Muscle of leg (tissue), 11 donors: Measurements from ENCODE around the gene RFFL. TPM values are rescaled to one million over a fixed set of nuclear protein-coding genes. Genes with fewer than 3 reads are reported as not detected.
A peak's percentile ranks its signal among the peaks of the same experiment; 100 is the strongest.
"Not testable (repeated sequence)": the region's sequence is repeated elsewhere in the genome, so short reads cannot be mapped to it uniquely, and the experiment has no call there.

ENCODE experiments used
- DNase-seq: peaks from one replicate; pipeline ENCODE4 v3.0.0; 2013
- H3K27ac ChIP-seq: one replicate; pipeline ENCODE4 v1.5.1; 2013; ENCODE audit warnings: mild to moderate bottlenecking, low read length, control low read depth
- H3K27me3 ChIP-seq: one replicate; pipeline ENCODE4 v1.6.1; 2013; ENCODE audit warnings: low read length; ENCODE audit not compliant: control insufficient read depth, insufficient read depth
- H3K36me3 ChIP-seq: one replicate; pipeline ENCODE4 v1.6.1; 2013; ENCODE audit warnings: low read length; ENCODE audit not compliant: control insufficient read depth, insufficient read depth
- H3K4me1 ChIP-seq: one replicate; pipeline ENCODE4 v1.6.1; 2013; ENCODE audit warnings: low read length; ENCODE audit not compliant: control insufficient read depth, insufficient read depth
- H3K4me3 ChIP-seq: one replicate; pipeline ENCODE4 v1.5.1; 2013; ENCODE audit warnings: low read length, control low read depth
- H3K9me3 ChIP-seq: replicated peaks from 2 replicates; pipeline ENCODE4 v1.6.1; 2013; ENCODE audit warnings: low read depth, low read length; ENCODE audit not compliant: control insufficient read depth
- WGBS: methylation state at CpG from one replicate; pipeline ENCODE4 v1.1.5; 2013; ENCODE audit warnings: missing lambda C conversion rate; ENCODE audit not compliant: insufficient coverage; 5-methylcytosine and 5-hydroxymethylcytosine counted together
- polyA plus RNA-seq, 8 donors: library from polyadenylated mRNA; unstranded; fragments of 120-200 nt; gene quantifications; one replicate each; pipeline versions ENCODE4 v1.2.1 to v1.2.3, GENCODE V29; 2013; ENCODE audit warnings: inconsistent platforms in 1 of 8, low replicate concordance in 1 of 8; ENCODE audit not compliant: insufficient read length in 8 of 8, insufficient read depth in 1 of 8
- total RNA-seq: library from RNA; stranded (reverse); fragments of 120-200 nt; gene quantifications from one replicate; pipeline ENCODE4 v1.2.4, GENCODE V29; 2013

Gene RFFL
- total and polyA plus RNA-seq, 9 donors: 5.9 to 11.2 (median 8.6) TPM

- Histone ChIP-seq H3K4me1 (peaks cover 4% of the 10 kb centered on the region), H3K27ac (no peak overlapping the region), H3K9me3 (no peaks in the 10 kb centered on the region), H3K4me3 (no peak overlapping the region), H3K27me3 (no peaks in the 10 kb centered on the region), H3K36me3 (peaks cover 36% of the 10 kb centered on the region)
- DNase-seq: no peak
- WGBS: 100% methylated on average over 4 of the region's 4 CpGs
Observed at GRCh38 chr17:35016369-35016768, 47.1 kb downstream of the RFFL start.

GRCh38 chr17:35011671-35012216 lies 51.8 kb downstream of the RFFL start:
- Histone ChIP-seq H3K4me1 (peaks cover 4% of the 10 kb centered on the region), H3K9me3 (no peaks in the 10 kb centered on the region), H3K36me3 (peaks cover 47% of the 10 kb centered on the region), H3K27me3 (no peaks in the 10 kb centered on the region), H3K27ac (no peak overlapping the region), H3K4me3 (no peak overlapping the region)
- WGBS: 36% methylated on average over 5 of the region's 5 CpGs
- DNase-seq: peak; percentile 37

GRCh38 chr17:35010093-35010492 lies 53.4 kb downstream of the RFFL start:
- Histone ChIP-seq H3K36me3 (peaks cover 45% of the 10 kb centered on the region), H3K9me3 (no peaks in the 10 kb centered on the region), H3K4me1 (peaks cover 4% of the 10 kb centered on the region), H3K27ac (no peak overlapping the region), H3K27me3 (no peaks in the 10 kb centered on the region), H3K4me3 (no peak overlapping the region)
- DNase-seq: peak; percentile 29
- WGBS: no CpG with 5 or more reads among the region's 3 CpGs

- Histone ChIP-seq H3K4me1 (peaks cover 4% of the 10 kb centered on the region), H3K27ac (no peak overlapping the region), H3K9me3 (no peaks in the 10 kb centered on the region), H3K4me3 (no peak overlapping the region), H3K36me3 (peaks cover 59% of the 10 kb centered on the region), H3K27me3 (no peaks in the 10 kb centered on the region)
- no peak for DNase-seq
- WGBS: 60% methylated on average over 1 of the region's 1 CpG
Observed at GRCh38 chr17:35006961-35007360, 56.5 kb downstream of the RFFL start.

- DNase-seq: no peak
- Histone ChIP-seq H3K27me3 (no peaks in the 10 kb centered on the region), H3K9me3 (no peaks in the 10 kb centered on the region), H3K4me1 (no peaks in the 10 kb centered on the region), H3K4me3 (no peak overlapping the region), H3K36me3 (peaks cover 59% of the 10 kb centered on the region), H3K27ac (no peak overlapping the region)
- WGBS: 88% methylated on average over 2 of the region's 4 CpGs
Observed at GRCh38 chr17:35006345-35006744, 57.2 kb downstream of the RFFL start.

- H3K27me3 ChIP-seq: no peaks in the 10 kb centered on the region
- 67% methylated on average over 1 of the region's 4 CpGs for WGBS
- DNase-seq: no peak
- no peaks in the 10 kb centered on the region for H3K9me3 ChIP-seq
- no peaks in the 10 kb centered on the region for H3K4me1 ChIP-seq
- H3K27ac ChIP-seq: no peak overlapping the region
- no peak overlapping the region for H3K4me3 ChIP-seq
- peaks cover 72% of the 10 kb centered on the region for H3K36me3 ChIP-seq
Observed at GRCh38 chr17:35003778-35004177, 59.7 kb downstream of the RFFL start.

GRCh38 chr17:35002876-35003551 lies 60.5 kb downstream of the RFFL start:
- peak; percentile 55 for DNase-seq
- no peak overlapping the region for H3K27ac ChIP-seq
- WGBS: 63% methylated on average over 11 of the region's 15 CpGs

GRCh38 chr17:35001549-35001948 lies 62.0 kb downstream of the RFFL start:
- WGBS: no CpG with 5 or more reads among the region's 2 CpGs
- no peak overlapping the region for H3K4me3 ChIP-seq
- H3K27me3 ChIP-seq: no peaks in the 10 kb centered on the region
- peaks cover 18% of the 10 kb centered on the region for H3K4me1 ChIP-seq
- H3K9me3 ChIP-seq: no peaks in the 10 kb centered on the region
- H3K36me3 ChIP-seq: peaks cover 71% of the 10 kb centered on the region
- no peak for DNase-seq
- no peak overlapping the region for H3K27ac ChIP-seq

More at GRCh38 chr17:35002876-35003551, 60.5 kb downstream of the RFFL start:
- H3K36me3 ChIP-seq: peaks cover 75% of the 10 kb centered on the region
- no peaks in the 10 kb centered on the region for H3K9me3 ChIP-seq
- no peaks in the 10 kb centered on the region for H3K27me3 ChIP-seq
- peaks cover 4% of the 10 kb centered on the region for H3K4me1 ChIP-seq
- H3K4me3 ChIP-seq: no peak overlapping the region

- 91% methylated on average over 13 of the region's 14 CpGs for WGBS
- H3K27ac ChIP-seq, DNase-seq, H3K9me3 ChIP-seq, H3K27me3 ChIP-seq, H3K4me3 ChIP-seq: not testable (repeated sequence)
- Histone ChIP-seq H3K4me1 (peaks cover 19% of the 10 kb centered on the region), H3K36me3 (peaks cover 70% of the 10 kb centered on the region)
Observed at GRCh38 chr17:35000965-35001364, 62.5 kb downstream of the RFFL start.

GRCh38 chr17:34999456-34999855 lies 64.1 kb downstream of the RFFL start:
- peaks cover 79% of the 10 kb centered on the region for H3K36me3 ChIP-seq
- DNase-seq: no peak
- H3K9me3 ChIP-seq: no peaks in the 10 kb centered on the region
- no peaks in the 10 kb centered on the region for H3K27me3 ChIP-seq
- H3K4me1 ChIP-seq: peaks cover 19% of the 10 kb centered on the region
- 89% methylated on average over 1 of the region's 2 CpGs for WGBS
- no peak overlapping the region for H3K4me3 ChIP-seq
- H3K27ac ChIP-seq: no peak overlapping the region
